Stimulated activated CD8-positive, alpha-beta memory T cell treated with anti-CD3 and anti-CD28 coated beads, Interleukin-12 subunit alpha, Interleukin-12 subunit beta, amount 100 ng/mL, for 24 hours (primary cell): ENCODE data around the gene CHPT1.
"Not testable (repeated sequence)": the region's sequence is repeated elsewhere in the genome, so short reads cannot be mapped to it uniquely, and the experiment has no call there.

Source experiments
- DNase-seq: peaks from one replicate; pipeline ENCODE4 v3.0.0-alpha.2; 2020; ENCODE audit errors: extremely low read depth

CHPT1 gene

GRCh38 chr12:101722392-101722791 is 25.0 kb downstream of the CHPT1 start:
- no peak for DNase-seq

- DNase-seq = no peak
Observed at GRCh38 chr12:101727098-101727497, 29.7 kb downstream of the CHPT1 start.

- no peak for DNase-seq
Observed at GRCh38 chr12:101729842-101730241, 32.4 kb downstream of the CHPT1 start.

GRCh38 chr12:101732318-101732717 is 34.9 kb downstream of the CHPT1 start:
- DNase-seq = no peak

- no peak for DNase-seq
Observed at GRCh38 chr12:101733166-101733565, 35.7 kb downstream of the CHPT1 start.

- DNase-seq = not testable (repeated sequence)
Observed at GRCh38 chr12:101734482-101734881, 37.0 kb downstream of the CHPT1 start.

GRCh38 chr12:101737476-101737875 is 40.0 kb downstream of the CHPT1 start:
- DNase-seq = no peak

- no peak for DNase-seq
Observed at GRCh38 chr12:101738920-101739665, 41.7 kb downstream of the CHPT1 start, which contains the start of gene SYCP3. Gene SYCP3, minus strand, starts transcription at chr12:101739462. Its CDS starts 1,527 bp downstream, at chr12:101737935.

- no peak for DNase-seq
Observed at GRCh38 chr12:101740566-101740965, 43.1 kb downstream of the CHPT1 start.

GRCh38 chr12:101740980-101741379 is 43.5 kb downstream of the CHPT1 start:
- DNase-seq = no peak

- no peak for DNase-seq
Observed at GRCh38 chr12:101743242-101743641, 45.8 kb downstream of the CHPT1 start.

- no peak for DNase-seq
Observed at GRCh38 chr12:101743724-101744472, 46.5 kb downstream of the CHPT1 start.

- no peak for DNase-seq
Observed at GRCh38 chr12:101745481-101745880, 48.0 kb downstream of the CHPT1 start.

GRCh38 chr12:101746196-101746595 is 48.8 kb downstream of the CHPT1 start:
- no peak for DNase-seq

GRCh38 chr12:101746661-101747060 is 49.2 kb downstream of the CHPT1 start:
- no peak for DNase-seq

GRCh38 chr12:101747697-101748096 is 50.3 kb downstream of the CHPT1 start:
- DNase-seq = no peak

GRCh38 chr12:101748907-101749306 is 51.5 kb downstream of the CHPT1 start:
- no peak for DNase-seq

GRCh38 chr12:101749657-101750056 is 52.2 kb downstream of the CHPT1 start:
- DNase-seq = no peak

- no peak for DNase-seq
Observed at GRCh38 chr12:101750152-101750551, 52.7 kb downstream of the CHPT1 start.

GRCh38 chr12:101759396-101760047 is 62.1 kb downstream of the CHPT1 start:
- no peak for DNase-seq

- DNase-seq = no peak
Observed at GRCh38 chr12:101761350-101761749, 63.9 kb downstream of the CHPT1 start.

- no peak for DNase-seq
Observed at GRCh38 chr12:101761781-101762180, 64.3 kb downstream of the CHPT1 start.
